GM21381 (cell line): ENCODE results near the gene CYP26B1.

ENCODE experiments used
- ATAC-seq: cut with Tn5 transposase; IDR thresholded peaks from one replicate; pipeline ENCODE4 v1.9.1; 2021; ENCODE audit warnings: mild to moderate bottlenecking, moderate library complexity; ENCODE audit not compliant: unreplicated experiment

The CYP26B1 gene

GRCh38 chr2:72131916-72132841 is 15.5 kb downstream of the CYP26B1 start:
- ATAC-seq, result no peak

DNA sequence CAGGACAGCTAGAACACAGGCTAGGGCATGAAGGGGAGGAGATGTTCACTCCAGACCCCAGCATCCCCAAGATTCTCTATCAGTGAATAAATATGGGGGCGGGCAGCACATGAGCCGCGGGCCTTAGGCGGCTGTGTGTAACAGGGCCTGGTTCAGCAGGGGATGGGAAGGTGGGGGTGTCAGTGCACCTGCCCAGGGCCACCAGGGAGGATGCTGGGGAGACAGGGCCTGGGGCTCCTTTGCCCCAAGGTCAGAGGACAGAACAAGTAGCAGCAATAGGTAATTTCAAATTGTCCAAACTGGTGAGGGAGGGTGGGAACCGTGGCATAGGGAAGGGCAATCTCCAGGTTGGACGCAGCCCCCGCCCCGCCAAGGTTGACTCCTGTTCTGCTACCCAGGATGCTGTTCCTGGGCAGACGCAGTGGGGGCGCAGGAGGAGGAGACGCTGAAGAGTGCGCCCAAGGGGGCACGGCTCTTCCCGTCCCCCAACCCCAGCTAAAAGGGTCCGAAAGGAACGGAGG is 16.2 kb downstream of the CYP26B1 start:
- ATAC-seq, result no peak

- no peak for ATAC-seq
These were observed 16.9 kb downstream of the CYP26B1 start for GRCh38 chr2:72130659-72131360.

GRCh38 chr2:72129681-72130340 is 17.9 kb downstream of the CYP26B1 start:
- no peak for ATAC-seq

DNA sequence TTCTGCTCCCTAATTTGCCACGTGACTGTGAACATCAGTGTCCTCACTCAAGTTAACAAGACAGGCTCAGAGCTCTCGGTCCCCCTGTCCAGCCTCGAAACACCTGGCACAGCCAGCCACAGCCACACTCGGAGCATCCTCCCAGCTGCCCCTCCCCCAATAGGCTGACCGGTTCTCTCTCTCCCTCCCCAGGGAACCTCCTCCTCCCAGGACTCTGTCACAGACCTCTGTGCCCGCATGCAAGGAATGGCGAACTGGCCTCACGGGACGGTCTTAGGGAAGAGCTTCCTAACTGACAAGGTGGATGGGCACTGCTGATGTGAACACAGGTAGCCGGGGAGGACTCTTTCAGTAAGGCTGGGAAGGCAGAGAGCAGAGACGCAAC is 18.8 kb downstream of the CYP26B1 start:
- ATAC-seq, result no peak

GRCh38 chr2:72128059-72128842 is 19.4 kb downstream of the CYP26B1 start:
- ATAC-seq, result no peak

DNA sequence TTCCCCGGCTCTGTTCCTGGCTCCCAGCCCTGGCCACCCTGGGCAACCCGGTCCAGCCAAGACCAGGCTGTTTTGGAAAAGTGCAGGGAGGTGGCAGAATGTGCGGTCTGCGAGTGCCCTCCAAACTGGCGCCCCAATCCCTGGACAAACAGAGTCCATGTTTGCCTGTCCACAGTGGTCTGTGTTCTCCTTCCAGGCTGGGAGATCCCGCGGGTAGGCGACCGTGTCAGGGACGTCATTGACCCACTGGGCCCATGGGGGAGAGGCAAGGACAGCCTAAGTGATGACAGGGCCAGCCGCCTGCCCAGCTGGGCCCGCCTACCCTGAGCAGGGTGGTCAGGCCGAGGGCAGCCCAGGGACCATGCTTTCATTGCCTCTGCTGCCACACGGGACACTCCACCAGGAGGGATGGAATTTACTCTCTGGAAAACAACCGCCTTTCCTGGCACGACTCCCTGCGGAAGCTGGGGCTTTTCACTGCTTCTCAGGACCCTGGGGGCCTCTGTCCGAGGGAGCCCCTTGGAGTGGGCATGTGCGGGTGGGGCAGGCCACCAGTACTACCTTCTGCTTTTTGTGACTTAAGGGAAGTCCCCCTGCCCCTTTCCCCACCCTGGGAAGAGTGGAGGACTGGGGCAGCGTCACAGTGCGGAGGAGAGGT is 20.1 kb downstream of the CYP26B1 start:
- no peak for ATAC-seq

DNA sequence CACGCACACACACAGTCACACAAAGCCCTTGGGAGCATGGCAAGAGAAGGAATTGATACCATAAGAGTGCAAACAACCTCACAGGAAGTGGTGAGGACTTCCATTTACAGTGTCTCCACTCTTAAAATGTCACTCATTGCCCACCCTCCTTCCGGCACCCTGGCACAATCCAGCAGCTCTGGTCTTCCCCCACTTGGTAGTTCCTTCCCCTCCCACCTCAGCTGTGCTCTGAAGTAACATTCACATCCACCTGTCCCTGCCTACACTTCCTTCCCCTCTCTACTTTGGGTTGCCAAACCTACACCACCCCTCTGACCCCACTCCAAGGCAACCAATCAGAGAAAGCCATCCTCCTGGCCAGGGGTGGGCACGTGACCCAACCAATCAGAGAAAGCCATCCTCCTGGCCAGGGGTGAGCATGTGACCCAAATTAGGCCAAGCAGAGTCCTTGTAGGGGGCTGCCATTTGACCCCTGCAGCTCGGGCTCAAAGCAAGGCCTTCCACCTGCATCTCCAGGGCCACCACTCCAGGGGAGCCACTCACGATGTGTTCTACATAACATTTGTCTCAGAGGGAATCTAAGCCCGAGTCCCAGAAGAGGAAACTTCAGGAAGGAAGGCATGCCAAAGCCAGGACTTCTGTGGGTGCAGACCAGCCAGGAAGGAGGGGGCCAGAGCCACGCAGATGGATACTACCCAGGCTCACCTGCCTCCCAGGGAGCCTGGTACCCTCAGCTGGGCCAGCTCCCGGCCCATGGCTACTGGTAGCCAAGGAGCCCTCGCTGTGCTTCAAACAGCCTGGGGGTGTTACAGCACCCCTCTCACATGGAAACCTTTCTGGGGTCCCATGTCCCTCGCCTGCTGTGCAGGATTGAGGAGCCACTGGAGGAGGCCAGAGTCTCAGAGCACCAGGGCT is 21.2 kb downstream of the CYP26B1 start:
- no peak for ATAC-seq

DNA sequence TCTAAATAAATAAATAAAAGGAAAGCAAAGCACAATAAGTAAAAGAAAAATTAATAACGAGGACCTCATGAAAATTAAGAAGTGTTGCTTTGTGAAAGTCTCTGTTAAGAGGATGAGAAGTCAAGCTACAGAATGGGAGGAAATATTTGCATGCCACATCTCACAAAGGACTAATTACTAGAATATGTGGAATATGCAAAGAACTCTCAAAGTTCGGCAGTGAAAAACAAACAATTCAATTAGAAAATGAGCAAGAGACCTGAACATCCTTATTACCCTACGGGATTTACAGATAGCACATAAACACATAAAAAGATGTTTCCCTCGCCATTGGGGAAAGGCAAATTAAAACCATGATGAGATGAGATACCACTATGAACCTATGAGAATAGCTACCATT is 23.3 kb downstream of the CYP26B1 start:
- no peak for ATAC-seq

DNA sequence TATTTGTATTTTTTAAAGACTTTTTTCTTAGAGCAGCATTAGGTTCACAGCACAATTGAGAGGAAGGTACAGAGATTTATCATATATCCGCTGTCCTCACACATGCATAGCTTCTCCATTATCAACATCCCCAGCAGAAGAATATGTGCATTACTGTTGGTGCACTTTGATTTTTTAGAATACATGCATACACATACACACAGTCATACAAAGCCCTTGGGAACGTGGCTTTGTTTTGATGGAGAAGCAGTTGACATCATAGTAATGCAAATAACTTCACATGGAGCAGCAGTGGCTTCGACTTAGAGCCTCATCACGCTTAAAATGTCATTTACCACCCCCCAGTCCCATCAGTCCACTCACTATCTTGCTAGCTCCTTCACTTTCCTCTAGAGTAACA is 26.5 kb downstream of the CYP26B1 start:
- no peak for ATAC-seq

DNA sequence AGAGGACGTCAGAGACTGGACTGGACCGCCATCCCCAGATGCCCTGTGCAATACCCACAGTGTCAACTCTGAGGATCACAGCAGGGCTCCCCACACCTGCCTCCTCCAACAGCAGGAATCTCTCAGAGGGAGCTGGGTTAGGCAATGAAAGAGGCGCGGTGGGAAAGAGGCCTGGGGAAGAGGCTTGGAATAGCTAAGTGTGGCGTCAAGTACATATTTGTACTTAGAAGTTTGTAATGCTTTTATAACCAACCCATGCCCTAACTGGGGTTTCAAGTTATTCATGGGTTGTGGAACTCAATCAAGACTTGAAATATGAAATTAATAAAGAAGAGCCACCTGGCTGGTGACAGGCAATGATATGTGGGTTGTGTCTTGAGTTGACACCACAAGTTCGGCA is 28.7 kb downstream of the CYP26B1 start:
- ATAC-seq, result no peak

GRCh38 chr2:72118386-72118785 is 29.3 kb downstream of the CYP26B1 start:
- ATAC-seq, result no peak

DNA sequence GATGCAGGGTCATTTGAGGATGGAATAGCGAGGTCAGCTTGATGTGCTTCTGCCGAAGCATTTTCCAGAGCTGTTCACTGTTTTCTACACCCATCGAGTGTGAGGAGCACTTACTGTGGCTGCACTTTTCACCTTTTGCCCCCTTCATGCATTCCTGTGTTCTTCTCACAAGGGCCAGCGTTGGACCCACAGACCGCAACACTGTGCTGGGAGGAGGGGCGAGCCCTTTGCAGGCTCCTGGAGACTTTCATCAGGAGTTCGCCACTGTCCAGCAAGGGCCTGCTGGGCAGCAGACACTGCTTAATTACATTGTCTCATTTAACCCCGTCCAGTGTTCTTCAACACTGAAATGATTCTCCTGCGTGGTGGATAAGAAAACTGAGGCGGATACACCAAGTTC is 29.9 kb downstream of the CYP26B1 start:
- ATAC-seq, result no peak

- no peak for ATAC-seq
These were observed 30.6 kb downstream of the CYP26B1 start for GRCh38 chr2:72117029-72117428.

- no peak for ATAC-seq
These were observed 31.6 kb downstream of the CYP26B1 start for GRCh38 chr2:72116081-72116533.

DNA sequence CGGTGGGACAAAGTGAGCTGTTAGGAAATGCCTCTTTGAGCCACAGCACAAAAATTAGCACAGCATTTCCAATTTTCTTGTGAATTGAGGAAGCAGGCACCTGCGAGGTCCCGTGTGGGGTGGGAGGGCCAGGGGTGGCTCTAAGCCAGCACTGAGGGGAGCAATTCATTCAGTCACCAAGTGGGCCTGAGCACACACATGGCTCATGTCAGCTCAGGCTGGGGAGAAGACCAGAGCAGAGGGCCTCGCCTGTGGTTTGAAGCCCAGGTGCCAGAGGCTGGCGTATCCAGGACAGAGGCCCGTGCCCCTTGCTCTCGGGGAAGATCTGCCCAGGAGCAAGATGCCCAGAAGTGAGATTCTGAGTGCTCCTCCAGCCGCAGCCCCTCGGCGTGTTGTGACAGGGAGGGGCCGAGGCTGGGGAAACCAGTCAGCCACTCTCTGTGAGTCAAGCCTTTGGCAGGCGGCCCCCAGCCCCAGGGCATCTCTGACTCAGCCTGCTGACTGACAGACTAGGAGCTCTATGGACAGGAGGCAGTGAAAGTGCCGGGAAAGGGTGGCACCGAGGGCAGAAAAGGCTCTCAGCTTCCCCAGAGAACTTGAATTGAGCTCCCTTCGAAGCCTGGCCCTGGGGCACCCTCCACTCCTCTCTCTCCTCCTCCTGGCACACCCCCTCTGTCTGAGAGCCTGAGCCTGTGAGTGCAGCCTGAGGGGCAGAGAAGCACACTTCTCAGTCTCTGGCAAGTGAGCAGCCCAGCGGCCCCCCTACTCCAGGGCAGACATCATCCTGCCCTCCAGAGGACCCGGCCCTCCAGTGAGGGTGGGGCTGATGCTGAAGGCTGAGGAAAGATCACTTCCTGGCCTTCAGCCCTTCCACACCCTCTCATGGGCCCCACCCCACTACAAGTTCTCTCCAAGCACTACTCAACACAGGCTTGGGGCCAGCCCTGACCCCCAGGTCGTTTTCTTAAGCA is 32.3 kb downstream of the CYP26B1 start:
- ATAC-seq, result no peak

GRCh38 chr2:72114693-72115051 is 33.0 kb downstream of the CYP26B1 start:
- ATAC-seq, result no peak
